H9 (cell line): Measurements from ENCODE around the gene PRSS1. TPM values are rescaled to one million over a fixed set of nuclear protein-coding genes. Genes with fewer than 3 reads are reported as not detected.

Experiments used
- DNase-seq: peaks from one replicate; pipeline ENCODE4 v3.0.0-alpha.2; 2017
- H2AFZ ChIP-seq: one replicate; pipeline ENCODE4 v1.6.1; 2013; ENCODE audit warnings: mild to moderate bottlenecking, low read length, control low read depth, moderate library complexity
- H2AK5ac ChIP-seq: 2 replicates; pipeline ENCODE4 v1.6.1; 2013; ENCODE audit warnings: low read length, control low read depth, mixed read lengths; ENCODE audit not compliant: insufficient read length
- H2BK120ac ChIP-seq: one replicate; pipeline ENCODE4 v1.6.1; 2013; ENCODE audit warnings: low read depth, mild to moderate bottlenecking, low read length, control low read depth, inconsistent platforms; ENCODE audit not compliant: poor library complexity, severe bottlenecking
- H2BK12ac ChIP-seq: 2 replicates; pipeline ENCODE4 v1.6.1; 2013; ENCODE audit warnings: low read length, control low read depth, mixed read lengths, low read depth; ENCODE audit not compliant: insufficient read length
- H2BK15ac ChIP-seq: 2 replicates; pipeline ENCODE4 v1.6.1; 2013; ENCODE audit warnings: low read depth, low read length, control low read depth
- H2BK20ac ChIP-seq: one replicate; pipeline ENCODE4 v1.6.1; 2013; ENCODE audit warnings: low read depth, mild to moderate bottlenecking, low read length, control low read depth, inconsistent platforms; ENCODE audit not compliant: poor library complexity, severe bottlenecking
- H2BK5ac ChIP-seq: 2 replicates; pipeline ENCODE4 v1.6.1; 2013; ENCODE audit warnings: low read length, control low read depth, mixed read lengths; ENCODE audit not compliant: insufficient read length
- H3K14ac ChIP-seq: 2 replicates; pipeline ENCODE4 v1.6.1; 2013; ENCODE audit warnings: low read length, control low read depth; ENCODE audit not compliant: insufficient read depth
- H3K18ac ChIP-seq: 2 replicates; pipeline ENCODE4 v1.6.1; 2013; ENCODE audit warnings: low read depth, mild to moderate bottlenecking, mixed read lengths, low read length, control low read depth; ENCODE audit not compliant: insufficient read length
- H3K23ac ChIP-seq: 2 replicates; pipeline ENCODE4 v1.6.1; 2013; ENCODE audit warnings: low read length, control low read depth, mixed read lengths, low read depth; ENCODE audit not compliant: insufficient read length
- H3K23me2 ChIP-seq: 2 replicates; pipeline ENCODE4 v1.6.1; 2013; ENCODE audit warnings: low read depth, mild to moderate bottlenecking, mixed read lengths, low read length, control low read depth; ENCODE audit not compliant: insufficient read length, poor library complexity, severe bottlenecking
- H3K27ac ChIP-seq: 2 replicates; pipeline ENCODE4 v1.5.1; 2013; ENCODE audit warnings: low read length, control low read depth, mixed read lengths, low read depth; ENCODE audit not compliant: insufficient read length
- H3K27me3 ChIP-seq: 2 replicates; pipeline ENCODE4 v1.6.1; 2013; ENCODE audit warnings: low read length, control low read depth, inconsistent platforms; ENCODE audit not compliant: insufficient read depth
- H3K4ac ChIP-seq: 2 replicates; pipeline ENCODE4 v1.6.1; 2013; ENCODE audit warnings: low read depth, mild to moderate bottlenecking, control low read depth, inconsistent platforms, low read length, moderate library complexity
- H3K4me1 ChIP-seq: 2 replicates; pipeline ENCODE4 v1.6.1; 2013; ENCODE audit warnings: low read length, control low read depth, inconsistent platforms; ENCODE audit not compliant: insufficient read depth
- H3K4me2 ChIP-seq: 2 replicates; pipeline ENCODE4 v1.6.1; 2013; ENCODE audit warnings: low read length, control low read depth, mixed read lengths; ENCODE audit not compliant: insufficient read length, insufficient read depth
- H3K56ac ChIP-seq: 2 replicates; pipeline ENCODE4 v1.6.1; 2013; ENCODE audit warnings: low read depth, mild to moderate bottlenecking, mixed read lengths, low read length, control low read depth; ENCODE audit not compliant: insufficient read length
- H3K79me1 ChIP-seq: 2 replicates; pipeline ENCODE4 v1.6.1; 2013; ENCODE audit warnings: low read depth, mild to moderate bottlenecking, moderate library complexity, low read length, control low read depth, inconsistent platforms; ENCODE audit not compliant: insufficient read depth, poor library complexity, severe bottlenecking
- H3K79me2 ChIP-seq: 2 replicates; pipeline ENCODE4 v1.6.1; 2013; ENCODE audit warnings: low read length, control low read depth, inconsistent platforms; ENCODE audit not compliant: insufficient read depth
- H3K9ac ChIP-seq: 2 replicates; pipeline ENCODE4 v1.6.1; 2013; ENCODE audit warnings: low read length, control low read depth, mixed read lengths; ENCODE audit not compliant: insufficient read length; ENCODE audit errors: extremely low read depth
- H3K9me3 ChIP-seq: one replicate; pipeline ENCODE4 v1.6.1; 2013; ENCODE audit warnings: low read depth, low read length, inconsistent platforms; ENCODE audit not compliant: control insufficient read depth
- H3T11ph ChIP-seq: one replicate; pipeline ENCODE4 v1.6.1; 2013; ENCODE audit warnings: mild to moderate bottlenecking, low read length, control low read depth, inconsistent platforms
- H4K20me1 ChIP-seq: one replicate; pipeline ENCODE4 v1.6.1; 2013; ENCODE audit not compliant: control insufficient read depth, insufficient read length, insufficient read depth
- H4K5ac ChIP-seq: 2 replicates; pipeline ENCODE4 v1.6.1; 2013; ENCODE audit warnings: low read depth, mild to moderate bottlenecking, mixed read lengths, low read length, control low read depth; ENCODE audit not compliant: insufficient read length
- H4K8ac ChIP-seq: replicated peaks from 2 replicates; pipeline ENCODE4 v1.6.1; 2013; ENCODE audit warnings: low read length, control low read depth, mixed read lengths, low read depth; ENCODE audit not compliant: insufficient read length
- H4K91ac ChIP-seq: 2 replicates; pipeline ENCODE4 v1.6.1; 2013; ENCODE audit warnings: low read depth, mild to moderate bottlenecking, moderate library complexity, mixed read lengths, low read length, control low read depth; ENCODE audit not compliant: insufficient read length
- H3K27ac Mint-ChIP-seq, 3 experiments: 2 replicates in 2 of 3; 3 replicates in 1 of 3; pipeline ENCODE4 v1.8.0; 2020 to 2021; ENCODE audit warnings: mixed read lengths in 3 of 3, mild to moderate bottlenecking in 1 of 3, moderate library complexity in 1 of 3
- H3K27me3 Mint-ChIP-seq: 2 replicates; pipeline ENCODE4 v1.8.0; 2021; ENCODE audit warnings: low read depth, mild to moderate bottlenecking, moderate library complexity, mixed read lengths
- H3K36me3 Mint-ChIP-seq, 3 experiments: 2 replicates in 2 of 3; 3 replicates in 1 of 3; pipeline ENCODE4 v1.8.0; 2020 to 2021; ENCODE audit warnings: low read depth in 3 of 3, mixed read lengths in 3 of 3; ENCODE audit not compliant: insufficient read depth in 1 of 3
- H3K4me1 Mint-ChIP-seq, 2 experiments: 2 replicates each; pipeline ENCODE4 v1.8.0; 2020; ENCODE audit warnings: mixed read lengths in 2 of 2
- H3K4me3 Mint-ChIP-seq, 2 experiments: 2 replicates in 1 of 2; 3 replicates in 1 of 2; pipeline ENCODE4 v1.8.0; 2020 to 2021; ENCODE audit warnings: mild to moderate bottlenecking in 2 of 2, mixed read lengths in 2 of 2, moderate library complexity in 1 of 2
- H3K9me3 Mint-ChIP-seq, 2 experiments: 2 replicates in 1 of 2; 3 replicates in 1 of 2; pipeline ENCODE4 v1.8.0; 2020; ENCODE audit warnings: mild to moderate bottlenecking in 2 of 2, mixed read lengths in 2 of 2, moderate library complexity in 1 of 2
- CTCF ChIP-seq: fragments of 200-600 bp; sonication (generic); conservative IDR thresholded peaks from 3 replicates; pipeline ENCODE4 v1.8.0; 2021; ENCODE audit warnings: antibody characterized with exemption, mild to moderate bottlenecking
- WGBS: extraction: QIAGEN DNeasy Blood & Tissue Kit; methylation state at CpG from one replicate; pipeline ENCODE4 v1.1.7; 2013; ENCODE audit warnings: missing lambda C conversion rate, low lambda C conversion rate, mixed read lengths; ENCODE audit not compliant: insufficient read length; ENCODE audit errors: extremely low coverage; 5-methylcytosine and 5-hydroxymethylcytosine counted together
- total RNA-seq: library from RNA; stranded (reverse); gene quantifications from 2 replicates; pipeline ENCODE4 v1.2.1, GENCODE V29; 2021

The PRSS1 gene
- total RNA-seq, 1 experiment from 2014 or later: not detected

- H2BK5ac ChIP-seq: no peak overlapping the region
- H4K20me1 ChIP-seq: no peaks in the 10 kb centered on the region
- no peak overlapping the region for H3K4ac ChIP-seq
- H2BK12ac ChIP-seq: no peak overlapping the region
- H2AK5ac ChIP-seq: no peak overlapping the region
- H3K4me1 ChIP-seq: peaks cover 12% of the 10 kb centered on the region; the same call in 1 of the 2 replicates
- Mint-ChIP-seq H3K4me3 (peak overlapping the region; percentile 67 to 85), H3K27me3 (peaks cover 78% of the 10 kb centered on the region), H3K9me3 (no peaks in the 10 kb centered on the region), H3K36me3 (no peaks in the 10 kb centered on the region; a peak in 1 of 7 replicates), H3K4me1 (peaks cover 54 to 58% of the 10 kb centered on the region in 2 experiments), H3K27ac (peak overlapping the region in 1 of 3 experiments; percentile 60; a peak in 1 of 7 replicates)
- no peak overlapping the region for H2BK15ac ChIP-seq
- no peak for TF ChIP-seq CTCF
- DNase-seq: peak; percentile 84
- no peak overlapping the region for H3K56ac ChIP-seq
- no peak overlapping the region for H4K91ac ChIP-seq
- no peak overlapping the region for H3K14ac ChIP-seq
- no peaks in the 10 kb centered on the region for H3K79me1 ChIP-seq
- no peak overlapping the region for H3K9ac ChIP-seq
- WGBS: no CpG with 5 or more reads among the region's 5 CpGs
- H4K5ac ChIP-seq: no peak overlapping the region
- H2BK120ac ChIP-seq: no peak overlapping the region
- H2AFZ ChIP-seq: no peak overlapping the region
- H3K27me3 ChIP-seq: peaks cover 20% of the 10 kb centered on the region; the same call in 1 of the 2 replicates
- H3K9me3 ChIP-seq: no peaks in the 10 kb centered on the region
- H3K23me2 ChIP-seq: peaks cover 15% of the 10 kb centered on the region
- H3K79me2 ChIP-seq: no peaks in the 10 kb centered on the region
- H3K18ac ChIP-seq: no peak overlapping the region
- H3K27ac ChIP-seq: no peak overlapping the region
- H2BK20ac ChIP-seq: no peak overlapping the region
- no peak overlapping the region for H3K23ac ChIP-seq
- no peak overlapping the region for H4K8ac ChIP-seq
- peak overlapping the region; percentile 43 for H3K4me2 ChIP-seq
- no peak overlapping the region for H3T11ph ChIP-seq
Observed at GRCh38 chr7:142795339-142795863, 46.1 kb downstream of the PRSS1 start.
